Stimulated activated CD4-positive, alpha-beta T cell treated with anti-CD3 and anti-CD28 coated beads, Interleukin-1b, Interleukin-23, amount 100 ng/mL, for 4 hours (primary cell): ENCODE results near the gene PXYLP1.
"Not testable (repeated sequence)": the region's sequence is repeated elsewhere in the genome, so short reads cannot be mapped to it uniquely, and the experiment has no call there.

Source experiments
- DNase-seq, 2 donors: peaks; one replicate each; pipeline ENCODE4 v3.0.0-alpha.2; 2020; ENCODE audit warnings: low read depth in 2 of 2

PXYLP1 gene

DNA sequence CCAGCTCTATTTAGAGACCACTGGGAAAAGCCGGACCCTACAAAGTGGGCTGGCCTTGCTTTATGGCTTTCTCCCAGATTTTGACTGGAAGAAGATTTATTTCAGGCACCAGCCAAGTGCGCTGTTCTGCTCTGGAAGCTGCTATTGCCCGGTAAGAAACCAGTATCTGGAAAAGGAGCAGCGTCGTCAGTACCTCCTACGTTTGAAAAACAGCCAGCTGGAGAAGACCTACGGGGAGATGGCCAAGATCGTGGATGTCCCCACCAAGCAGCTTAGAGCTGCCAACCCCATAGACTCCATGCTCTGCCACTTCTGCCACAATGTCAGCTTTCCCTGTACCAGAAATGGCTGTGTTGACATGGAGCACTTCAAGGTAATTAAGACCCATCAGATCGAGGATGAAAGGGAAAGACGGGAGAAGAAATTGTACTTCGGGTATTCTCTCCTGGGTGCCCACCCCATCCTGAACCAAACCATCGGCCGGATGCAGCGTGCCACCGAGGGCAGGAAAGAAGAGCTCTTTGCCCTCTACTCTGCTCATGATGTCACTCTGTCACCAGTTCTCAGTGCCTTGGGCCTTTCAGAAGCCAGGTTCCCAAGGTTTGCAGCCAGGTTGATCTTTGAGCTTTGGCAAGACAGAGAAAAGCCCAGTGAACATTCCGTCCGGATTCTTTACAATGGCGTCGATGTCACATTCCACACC is 60.9 kb downstream of the PXYLP1 start:
- DNase-seq = no peak

DNA sequence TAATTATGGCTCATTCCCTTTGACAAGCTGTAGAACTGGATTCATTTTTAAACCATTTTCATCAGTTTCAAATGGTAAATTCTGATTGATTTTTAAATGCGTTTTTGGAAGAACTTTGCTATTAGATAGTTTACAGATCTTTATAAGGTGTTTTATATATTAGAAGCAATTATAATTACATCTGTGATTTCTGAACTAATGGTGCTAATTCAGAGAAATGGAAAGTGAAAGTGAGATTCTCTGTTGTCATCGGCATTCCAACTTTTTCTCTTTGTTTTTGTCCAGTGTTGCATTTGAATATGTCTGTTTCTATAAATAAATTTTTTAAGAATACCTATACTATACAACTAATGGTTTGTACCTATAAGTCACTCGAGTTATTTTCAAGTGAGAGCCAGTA is 62.7 kb downstream of the PXYLP1 start:
- DNase-seq = no peak

- no peak for DNase-seq
These were observed 63.2 kb downstream of the PXYLP1 start for GRCh38 chr3:141294848-141295247.

GRCh38 chr3:141300426-141300825 is 68.8 kb downstream of the PXYLP1 start:
- DNase-seq = not testable (repeated sequence)

GRCh38 chr3:141302364-141303141 is 70.9 kb downstream of the PXYLP1 start:
- no peak for DNase-seq

GRCh38 chr3:141303481-141304223 is 72.0 kb downstream of the PXYLP1 start:
- peak in 1 of 2 donors; percentile 68 for DNase-seq

DNA sequence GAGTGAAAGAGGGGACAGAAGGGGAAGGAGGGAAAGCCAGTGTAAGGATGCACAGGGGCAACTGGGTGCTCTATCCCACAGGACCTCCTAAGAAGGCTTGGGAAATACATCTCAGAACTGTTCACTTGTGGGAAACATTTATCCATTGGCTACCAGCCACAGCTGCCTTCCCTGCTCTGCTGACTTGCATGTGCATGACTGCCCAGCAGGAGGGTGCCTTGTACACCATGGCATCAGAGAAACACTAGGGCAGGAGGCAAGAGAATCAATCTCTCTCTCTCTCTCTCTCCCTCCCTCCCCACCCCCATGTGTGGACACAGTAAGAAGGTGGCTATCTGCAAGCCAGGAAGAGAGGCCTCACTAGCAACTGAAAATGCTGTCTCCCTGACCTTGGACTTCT is 73.8 kb downstream of the PXYLP1 start:
- no peak for DNase-seq

- no peak for DNase-seq
These were observed 74.7 kb downstream of the PXYLP1 start for GRCh38 chr3:141306276-141306675.

DNA sequence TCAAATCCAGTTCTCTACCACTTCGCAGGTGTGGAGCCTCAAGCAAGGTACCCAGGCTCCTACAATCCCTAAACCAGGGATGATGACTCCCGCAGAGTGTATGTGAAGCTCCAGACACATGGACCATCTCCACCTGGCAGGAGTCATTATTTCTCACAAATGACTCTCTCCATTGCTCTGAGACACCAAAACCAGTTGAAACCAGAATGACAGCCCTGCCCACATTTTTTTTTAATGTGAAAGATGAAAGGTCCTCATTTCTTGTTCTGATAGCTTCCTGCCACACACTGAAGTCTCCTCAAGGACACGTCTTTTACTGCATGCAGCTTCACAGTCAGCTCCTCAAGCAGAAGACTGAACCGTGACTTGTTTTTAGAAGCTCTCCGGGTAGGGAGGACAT is 75.3 kb downstream of the PXYLP1 start:
- peak in 1 of 2 donors; percentile 25 for DNase-seq

DNA sequence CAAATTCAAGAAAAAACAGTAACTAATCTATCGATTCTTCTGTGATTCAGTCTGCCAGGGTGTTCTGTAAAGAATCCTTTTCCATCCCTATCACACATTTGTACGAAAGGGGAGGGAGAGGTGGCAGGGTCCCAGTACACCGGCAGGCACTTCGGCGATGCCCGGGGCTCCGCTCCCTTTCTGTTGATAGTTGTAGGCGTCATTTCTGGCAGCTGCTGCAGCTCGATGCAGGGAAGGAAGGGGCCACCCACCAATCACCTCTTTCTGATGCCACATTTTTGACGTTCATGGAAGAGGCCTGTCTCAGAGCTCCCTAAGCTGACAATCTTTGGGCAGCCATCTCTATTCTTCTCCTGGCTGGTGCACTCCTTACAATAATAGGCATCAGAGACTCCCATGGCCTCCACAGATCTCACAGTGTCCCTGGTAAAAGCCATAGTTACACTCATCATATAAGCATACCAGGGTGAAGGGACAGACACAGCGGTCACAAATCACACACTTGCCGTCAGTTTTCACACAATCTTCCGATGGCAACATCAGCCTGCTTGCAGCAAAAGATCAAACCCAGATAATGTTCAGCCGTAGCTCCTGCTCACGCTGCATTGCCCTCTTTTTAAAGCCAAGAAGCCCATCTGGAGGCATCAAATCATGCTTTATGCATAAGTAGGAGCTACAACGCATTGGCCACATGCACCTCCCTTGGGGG is 75.9 kb downstream of the PXYLP1 start:
- DNase-seq = no peak

DNA sequence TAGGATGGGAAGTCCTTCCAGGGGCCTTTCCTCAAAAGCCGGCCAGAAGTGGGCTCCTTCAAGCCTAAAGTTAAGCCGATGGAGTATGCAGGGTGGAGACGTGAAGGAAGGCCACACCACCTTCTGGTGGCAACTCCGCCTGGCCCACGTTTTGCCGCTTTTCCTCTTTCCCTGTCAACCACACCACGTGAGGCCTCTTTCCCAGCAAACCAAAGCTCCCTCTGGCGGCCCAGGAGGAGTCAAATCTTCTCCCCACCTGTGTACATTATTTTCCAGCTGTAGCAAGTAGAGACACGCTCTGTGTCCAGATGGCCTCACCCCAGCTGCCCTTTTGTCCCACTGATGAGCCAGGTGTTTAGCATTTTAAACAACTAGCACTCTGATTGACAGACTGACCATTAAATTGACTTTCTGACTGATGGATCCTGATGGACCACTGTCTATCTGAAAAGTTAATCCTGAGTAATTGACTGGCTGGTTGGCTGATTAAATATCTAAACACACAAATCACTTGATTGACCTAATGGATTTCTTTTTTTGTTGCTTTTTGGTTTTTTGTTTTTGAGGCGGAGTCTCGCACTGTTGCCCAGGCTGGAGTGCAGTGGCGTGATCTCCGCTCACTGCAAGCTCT is 77.1 kb downstream of the PXYLP1 start:
- no peak for DNase-seq

DNA sequence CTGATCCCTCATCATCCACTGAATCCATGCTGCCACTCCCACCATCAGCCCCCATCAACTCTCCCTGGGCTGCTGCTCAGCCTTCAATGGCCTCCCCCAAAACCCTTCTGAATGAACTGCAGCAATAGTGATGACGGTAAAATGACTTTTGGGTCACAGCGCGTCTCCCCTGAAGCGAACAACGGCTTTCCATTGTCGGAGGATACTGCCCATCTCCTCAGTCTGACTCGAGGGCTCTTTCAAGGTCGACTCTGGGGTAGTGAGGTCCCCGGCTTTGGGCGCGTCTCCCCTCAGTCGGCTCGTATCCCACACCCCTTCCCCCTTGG is 79.5 kb downstream of the PXYLP1 start:
- DNase-seq = no peak

GRCh38 chr3:141311496-141312353 is 80.1 kb downstream of the PXYLP1 start:
- peak; percentile 92 to 96 for DNase-seq

DNA sequence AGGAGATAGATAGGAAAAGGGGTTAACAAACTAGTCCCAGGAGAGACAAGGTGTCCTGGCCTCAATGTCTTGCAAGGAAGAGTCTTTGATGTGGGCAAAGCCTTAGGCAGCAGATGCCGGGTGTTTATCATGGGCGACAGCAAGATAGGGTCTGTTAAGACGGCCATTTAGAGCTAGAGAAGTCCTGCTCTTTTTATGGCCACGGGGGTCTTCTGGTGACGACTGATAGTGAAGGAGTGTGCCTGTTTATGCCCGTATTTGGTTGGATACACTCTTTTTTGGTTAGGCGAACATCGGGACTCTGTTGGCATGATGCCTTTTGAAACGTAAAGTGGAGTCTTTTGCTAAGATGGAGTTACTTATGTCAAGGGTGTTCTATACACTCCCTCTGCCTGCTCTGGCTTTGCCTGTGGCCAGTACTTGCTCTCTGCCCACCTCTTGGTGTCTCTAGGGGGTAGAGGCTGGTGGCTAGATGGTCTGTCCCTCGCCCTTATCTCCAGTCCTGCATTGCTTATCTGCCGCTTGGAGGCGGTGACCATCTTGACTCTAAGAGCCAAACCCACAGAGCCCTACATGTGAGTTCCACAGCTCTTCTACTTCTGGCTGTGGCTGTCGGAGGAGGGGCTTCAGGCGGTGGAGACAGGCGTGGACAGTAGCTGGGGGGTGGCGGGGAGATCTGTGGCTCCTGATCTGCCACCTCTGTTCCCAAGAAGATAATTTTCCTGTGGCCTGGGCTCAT is 80.9 kb downstream of the PXYLP1 start:
- DNase-seq = no peak

DNA sequence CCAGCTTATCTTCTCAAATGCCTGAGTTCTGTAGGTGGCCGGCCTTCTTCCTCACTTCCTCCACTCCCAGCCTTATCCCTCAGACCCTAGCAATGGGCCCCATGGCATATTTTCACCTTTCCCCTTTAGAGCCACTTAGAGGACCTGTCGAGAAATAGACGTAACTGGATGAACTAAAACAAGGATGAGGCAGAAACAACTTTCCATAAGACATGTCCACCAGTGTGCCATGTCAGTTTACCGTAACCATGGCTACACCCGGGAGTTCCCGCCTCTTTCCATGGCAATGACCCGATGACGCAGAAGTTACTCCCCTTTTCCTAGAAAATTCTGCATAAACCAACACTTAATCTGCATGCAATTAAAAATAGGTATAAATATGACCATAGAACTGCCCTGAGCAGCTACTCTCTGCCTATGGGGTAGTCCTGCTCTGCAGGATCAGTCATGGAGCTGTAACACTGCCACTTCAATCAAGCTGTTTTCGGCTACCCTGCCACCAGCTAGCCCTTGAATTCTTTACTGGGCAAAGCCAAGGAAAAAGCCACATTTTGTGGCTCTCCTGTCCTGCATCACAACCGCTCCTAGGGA is 81.6 kb downstream of the PXYLP1 start:
- no peak for DNase-seq

DNA sequence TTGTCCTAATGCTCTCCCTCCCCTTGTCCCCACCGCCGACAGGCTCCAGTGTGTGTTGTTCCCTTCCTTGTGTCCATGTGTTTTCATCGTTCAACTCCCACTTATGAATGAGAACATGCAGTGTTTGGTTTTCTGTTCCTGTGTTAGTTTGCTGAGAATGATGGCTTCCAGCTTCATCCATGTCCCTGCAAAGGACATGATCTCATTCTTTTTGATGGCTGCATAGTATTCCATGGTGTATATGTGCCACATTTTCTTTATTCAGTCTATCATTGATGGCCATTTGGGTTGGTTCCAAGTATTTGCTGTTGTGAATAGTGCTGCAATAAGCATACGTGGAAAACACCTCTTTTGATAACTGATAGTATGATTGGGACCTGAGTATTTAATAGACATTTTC is 82.8 kb downstream of the PXYLP1 start:
- not testable (repeated sequence) for DNase-seq

- DNase-seq = no peak
These were observed 85.2 kb downstream of the PXYLP1 start for GRCh38 chr3:141316851-141317250.

DNA sequence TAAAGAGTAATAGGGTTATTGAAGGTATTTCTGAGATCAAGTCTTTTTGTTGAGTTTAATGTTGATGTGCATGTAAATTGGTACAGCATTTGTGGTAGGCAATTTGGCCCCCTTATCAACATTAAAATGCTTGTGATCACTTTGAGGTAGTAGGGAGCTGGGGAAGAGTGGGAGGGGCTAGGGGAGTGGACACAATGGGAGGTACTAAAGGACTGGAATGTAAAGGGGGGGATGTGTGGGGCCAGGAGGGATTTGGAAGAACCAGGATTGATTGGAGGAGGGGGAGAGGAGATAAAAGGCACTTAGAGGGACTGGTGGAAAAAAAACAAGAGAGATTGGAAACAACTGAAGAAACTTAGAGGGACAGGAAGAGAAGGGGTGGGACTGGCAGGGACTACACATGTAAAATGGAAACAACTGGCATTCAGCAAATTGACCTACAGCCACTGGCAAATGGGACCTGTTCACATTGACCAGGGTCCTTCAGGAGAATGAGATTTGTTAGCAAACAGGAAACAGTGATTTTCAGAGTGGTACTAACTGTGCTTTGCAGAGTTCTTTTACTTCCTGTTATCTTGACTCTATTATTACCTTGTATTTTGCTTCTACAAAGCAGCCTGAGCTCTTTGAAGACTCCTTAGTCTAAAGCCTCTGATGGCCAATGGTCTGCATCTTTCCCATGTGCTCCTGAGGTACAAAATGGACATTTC is 88.9 kb downstream of the PXYLP1 start:
- DNase-seq = no peak

GRCh38 chr3:141321109-141321497 is 89.5 kb downstream of the PXYLP1 start:
- no peak for DNase-seq
